ENCODE measurements around the gene SGMS1.

- TF ChIP-seq YY1 (IDR thresholded peaks at IDR 0.05; ENCODE audit: insufficient read depth, insufficient read length) (no peak), SUZ12 (IDR thresholded peaks at IDR 0.05; ENCODE audit: extremely low read depth, insufficient read depth, insufficient read length) (no peak)
Measured at GRCh38 chr10:50260791-50261281, 362.9 kb downstream of the SGMS1 start.

All from NT2/D1 (cell line).